Ovary (tissue), 9 donors: Measurements from ENCODE around the gene MFNG. TPM values are rescaled to one million over a fixed set of nuclear protein-coding genes. Genes with fewer than 3 reads are reported as not detected.

ENCODE experiments used
- DNase-seq, 5 donors: peaks; one replicate each; pipeline ENCODE4 v3.0.0-alpha.2; 2019 to 2020
- H3K27ac ChIP-seq, 2 donors: fragments of 200-600 bp; one replicate each; pipeline versions ENCODE4 v1.5.1 to v1.8.0; 2019 to 2022
- H3K27me3 ChIP-seq: fragments of 200-600 bp; one replicate; pipeline ENCODE4 v1.8.0; 2022
- H3K36me3 ChIP-seq: fragments of 200-600 bp; sonication (generic); one replicate; pipeline ENCODE4 v1.5.1; 2019
- H3K4me1 ChIP-seq: one replicate; pipeline ENCODE4 v1.8.1; 2013; ENCODE audit warnings: mild to moderate bottlenecking, moderate library complexity; ENCODE audit not compliant: insufficient read depth
- H3K4me3 ChIP-seq: fragments of 200-600 bp; sonication (generic); one replicate; pipeline ENCODE4 v1.5.1; 2017
- H3K9me3 ChIP-seq, 2 donors: fragments of 200-600 bp in 1 of 2; sonication (generic) in 1 of 2; one replicate each; pipeline versions ENCODE4 v1.5.1 to v1.8.1; 2013 to 2019; ENCODE audit warnings: mild to moderate bottlenecking in 1 of 2, moderate library complexity in 1 of 2
- EP300 ChIP-seq: sonication (generic); formaldehyde crosslinking; IDR thresholded peaks from one replicate; pipeline ENCODE4 v1.6.1; 2017; ENCODE audit warnings: antibody characterized with exemption
- POLR2A ChIP-seq: fragments of 450-650 bp; IDR thresholded peaks from one replicate; pipeline ENCODE4 v1.6.1; 2017; ENCODE audit warnings: antibody characterized with exemption, mild to moderate bottlenecking, moderate library complexity
- WGBS, 3 donors: extraction: QIAGEN DNeasy Blood & Tissue Kit in 1 of 3; methylation state at CpG; one replicate each; pipeline versions ENCODE4 v1.1.5 to v1.1.7; 2013 to 2017; 5-methylcytosine and 5-hydroxymethylcytosine counted together
- intact Hi-C, 4 donors: fragments of 100-400 bp; cut with DNase I; formaldehyde crosslinking; loops; one replicate each; pipeline versions ENCODE4 v1.11.0 to v1.15.1; 2022 to 2023
- polyA plus RNA-seq, 2 donors: library from polyadenylated mRNA; stranded (reverse); fragments of 200-250 nt in 1 of 2; fragments of 350-450 nt in 1 of 2; fragmentation: Illumina TruSeq in 1 of 2; extraction: RNeasy Lipid Tissue Mini Kit (QIAGEN cat#74804) in 1 of 2; gene quantifications; one replicate each; pipeline ENCODE4 v1.2.3, GENCODE V29; 2013 to 2014
- total RNA-seq, 7 donors: library from RNA; depleted of rRNA in 2 of 7; stranded (reverse); fragments of >200 nt in 2 of 7; fragmentation: NEBNext Ultra II Directional in 3 of 7; extraction: Animal tissue kit (Norgen Biotek cat#: 25700) in 3 of 7; gene quantifications; one replicate each; pipeline versions ENCODE4 v1.1.0 to v1.2.4, GENCODE V29; 2016 to 2023
- TF ChIP-seq, protein P1 (sequence below), 3 donors: fragments of 450-650 bp in 2 of 3; fragments of 200-600 bp in 1 of 3; IDR thresholded peaks; one replicate each; pipeline versions ENCODE4 v1.5.1 to v1.8.0; 2016 to 2022; ENCODE audit warnings: antibody characterized with exemption in 3 of 3, mild to moderate bottlenecking in 1 of 3
- donor health status: DM: no; HTN: no; CAD: no; lungs with moderate emphysema.
- donor health status: DM: no; HTN: no; CAD: no.
- donor health status: Bipolar disorder and iron deficiency.
- donor health status: DM: yes; HTN: yes; CAD: no.
- donor health status: DM: no; HTN: no; CAD: no.
- donor health status: DM: yes; HTN: yes; CAD: no.

The MFNG gene
- total and polyA plus RNA-seq, 9 donors = 4.4 to 11.1 (median 7.1) TPM

DNA sequence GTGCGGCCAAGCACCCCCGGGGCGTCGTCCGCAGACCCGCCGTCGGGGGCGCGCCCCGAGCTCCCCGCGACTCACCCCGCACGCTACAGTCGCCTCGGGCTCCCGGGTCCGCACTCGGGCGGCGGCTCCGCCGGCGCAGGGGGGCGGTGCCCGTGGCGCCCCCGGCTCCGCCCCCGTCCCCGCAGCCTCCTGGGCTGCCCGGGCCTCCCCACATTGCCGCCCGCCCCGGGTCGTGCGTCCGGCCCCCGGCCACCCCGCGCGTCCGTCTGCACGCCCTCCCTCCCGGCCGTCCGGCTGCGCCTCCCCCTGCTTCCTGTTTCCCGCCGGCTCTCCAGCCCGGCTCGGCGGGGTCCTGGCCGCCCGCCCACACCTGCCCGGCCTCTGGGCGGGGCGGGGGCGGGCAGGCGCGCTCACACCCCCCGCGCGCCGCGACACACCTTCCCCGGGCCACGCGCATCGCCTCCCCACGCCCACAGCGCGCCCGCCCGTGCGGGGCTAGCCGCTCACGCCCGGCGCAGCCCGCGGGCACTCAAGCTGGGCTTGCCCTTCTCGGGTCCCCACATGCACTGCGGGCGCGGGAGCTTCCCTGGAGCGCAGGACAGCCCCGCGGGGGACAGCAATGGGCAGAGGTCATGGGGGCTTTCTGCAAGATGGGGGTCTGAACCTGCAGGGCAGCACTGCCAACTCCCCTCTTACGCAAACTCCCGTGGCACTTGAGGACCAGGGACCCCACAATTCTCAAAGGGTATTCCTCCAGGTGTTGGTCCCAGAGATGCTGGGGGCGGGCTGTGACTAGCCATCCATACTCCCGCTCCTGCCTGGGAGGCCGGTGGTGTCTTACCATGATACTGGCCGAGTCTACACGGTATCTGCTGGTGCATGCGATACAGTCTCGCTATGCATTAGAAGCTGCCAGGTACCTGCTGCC is 33.3 kb upstream of the MFNG start, which contains the start of gene CARD10:
TSS of gene CARD10 (minus strand) at position 148 of the 928 bp plus-strand sequence. CDS start 215 bp downstream, outside the sequence.
- TF ChIP-seq, protein P1, sequence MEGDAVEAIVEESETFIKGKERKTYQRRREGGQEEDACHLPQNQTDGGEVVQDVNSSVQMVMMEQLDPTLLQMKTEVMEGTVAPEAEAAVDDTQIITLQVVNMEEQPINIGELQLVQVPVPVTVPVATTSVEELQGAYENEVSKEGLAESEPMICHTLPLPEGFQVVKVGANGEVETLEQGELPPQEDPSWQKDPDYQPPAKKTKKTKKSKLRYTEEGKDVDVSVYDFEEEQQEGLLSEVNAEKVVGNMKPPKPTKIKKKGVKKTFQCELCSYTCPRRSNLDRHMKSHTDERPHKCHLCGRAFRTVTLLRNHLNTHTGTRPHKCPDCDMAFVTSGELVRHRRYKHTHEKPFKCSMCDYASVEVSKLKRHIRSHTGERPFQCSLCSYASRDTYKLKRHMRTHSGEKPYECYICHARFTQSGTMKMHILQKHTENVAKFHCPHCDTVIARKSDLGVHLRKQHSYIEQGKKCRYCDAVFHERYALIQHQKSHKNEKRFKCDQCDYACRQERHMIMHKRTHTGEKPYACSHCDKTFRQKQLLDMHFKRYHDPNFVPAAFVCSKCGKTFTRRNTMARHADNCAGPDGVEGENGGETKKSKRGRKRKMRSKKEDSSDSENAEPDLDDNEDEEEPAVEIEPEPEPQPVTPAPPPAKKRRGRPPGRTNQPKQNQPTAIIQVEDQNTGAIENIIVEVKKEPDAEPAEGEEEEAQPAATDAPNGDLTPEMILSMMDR (IDR thresholded peaks at IDR 0.05) = no peak
- no peak for TF ChIP-seq EP300
- TF ChIP-seq POLR2A = no peak
- H3K36me3 ChIP-seq = no peaks in the 10 kb centered on the region
- intact Hi-C loops = no loop called here
- H3K4me1 ChIP-seq = peaks cover 8% of the 10 kb centered on the region
- DNase-seq = peak in 2 of 5 donors; percentile 60 to 62
- no peaks in the 10 kb centered on the region for H3K27me3 ChIP-seq
- 4 to 7% (median 5%) methylated on average over 29 to 99 of the region's 99 CpGs for whole genome bisulfite sequencing, 3 donors
- no peaks in the 10 kb centered on the region for H3K9me3 ChIP-seq
- peak within 1 kb of the TSS; percentile 41 for H3K4me3 ChIP-seq
- peak within 1 kb of the TSS in 1 of 2 donors; percentile 42 for H3K27ac ChIP-seq

DNA sequence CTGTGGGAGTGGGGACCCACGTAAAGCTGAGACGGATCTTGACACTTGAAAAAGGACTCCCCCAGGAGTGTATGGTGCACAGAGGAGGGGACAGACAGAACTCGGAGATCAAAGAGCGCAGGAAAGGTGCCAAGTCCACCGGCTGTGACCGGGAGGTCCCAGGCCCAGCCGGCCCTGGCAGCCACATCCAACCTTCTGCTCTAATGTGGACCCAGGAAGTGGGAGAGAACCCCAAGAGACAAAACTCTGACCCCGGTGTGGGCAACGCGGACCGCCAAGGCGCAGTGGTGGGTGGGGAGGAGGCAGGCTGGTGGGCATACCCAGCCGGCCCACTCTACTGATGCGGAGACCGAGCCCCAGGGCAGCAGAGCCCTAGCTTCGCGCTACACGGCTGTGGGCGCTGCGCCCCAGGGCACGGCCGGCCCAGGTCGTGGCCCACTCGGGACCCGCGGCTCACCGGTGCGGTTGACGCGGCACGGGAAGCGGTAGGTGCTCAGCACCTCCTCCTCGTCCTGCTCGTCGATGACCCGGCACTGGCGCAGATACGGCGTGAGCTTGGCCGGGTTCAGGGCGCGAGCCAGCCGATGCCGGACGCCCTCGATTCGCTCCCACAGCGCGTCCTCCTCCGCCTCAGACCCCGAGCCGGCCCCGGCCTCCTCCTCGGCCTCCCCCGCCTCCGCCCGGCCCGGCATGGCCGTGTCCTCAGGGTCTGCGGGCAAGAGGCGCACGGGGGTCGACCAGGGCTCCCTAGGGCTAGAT is 32.5 kb upstream of the MFNG start:
- Histone ChIP-seq H3K9me3 (no peaks in the 10 kb centered on the region), H3K27ac (peak overlapping the region in 1 of 2 donors; percentile 42), H3K4me1 (peaks cover 8% of the 10 kb centered on the region), H3K4me3 (peak overlapping the region; percentile 41), H3K36me3 (no peaks in the 10 kb centered on the region), H3K27me3 (no peaks in the 10 kb centered on the region)
- WGBS, 3 donors = 12 to 24% (median 21%) methylated on average over 32 to 63 of the region's 63 CpGs
- TF ChIP-seq EP300 = no peak
- TF ChIP-seq, protein P1 (IDR thresholded peaks at IDR 0.05) = no peak
- TF ChIP-seq POLR2A = no peak
- DNase-seq = peak in 1 of 5 donors; percentile 51
- intact Hi-C loops = no loop called here

DNA sequence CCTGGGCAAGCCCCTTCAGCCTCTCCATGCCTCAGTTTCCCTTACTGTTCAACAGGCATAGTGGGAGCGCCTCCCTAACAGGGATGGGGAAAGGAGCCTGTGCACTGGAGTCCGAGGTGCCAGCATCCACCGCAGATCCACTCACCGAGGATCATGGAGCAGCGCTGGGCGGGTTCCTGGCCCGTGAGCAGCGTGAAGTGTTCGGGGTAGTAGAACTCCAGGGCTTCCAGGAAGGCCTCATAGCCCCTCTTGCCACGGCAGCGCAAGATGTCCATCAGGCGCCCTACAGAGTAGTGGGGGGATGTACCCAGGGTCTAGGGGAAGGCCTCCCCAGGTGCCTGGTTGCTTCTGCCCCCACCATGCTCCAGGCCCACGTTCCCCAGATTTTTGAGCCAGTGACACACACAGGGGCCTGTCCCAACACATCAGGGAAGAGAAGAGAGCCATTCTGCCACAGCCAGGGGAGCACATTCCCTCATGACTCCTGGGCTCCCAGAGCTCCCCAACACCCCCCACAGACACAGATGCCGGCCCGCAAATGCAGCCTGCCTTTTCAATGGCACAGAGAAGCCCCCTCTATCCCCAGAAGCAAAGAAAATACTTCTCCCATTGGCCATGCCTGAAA is 31.8 kb upstream of the MFNG start:
- no peak for TF ChIP-seq EP300
- no peak for TF ChIP-seq POLR2A
- TF ChIP-seq, protein P1 (IDR thresholded peaks at IDR 0.05) = no peak
- peaks cover 8% of the 10 kb centered on the region for H3K4me1 ChIP-seq
- DNase-seq = no peak
- 83 to 89% (median 87%) methylated on average over 15 of the region's 15 CpGs for WGBS, 3 donors
- H3K9me3 ChIP-seq = no peaks in the 10 kb centered on the region
- no peaks in the 10 kb centered on the region for H3K36me3 ChIP-seq
- H3K27me3 ChIP-seq = no peaks in the 10 kb centered on the region
- intact Hi-C loops = no loop called here
- H3K4me3 ChIP-seq = no peak overlapping the region
- H3K27ac ChIP-seq = no peak overlapping the region

DNA sequence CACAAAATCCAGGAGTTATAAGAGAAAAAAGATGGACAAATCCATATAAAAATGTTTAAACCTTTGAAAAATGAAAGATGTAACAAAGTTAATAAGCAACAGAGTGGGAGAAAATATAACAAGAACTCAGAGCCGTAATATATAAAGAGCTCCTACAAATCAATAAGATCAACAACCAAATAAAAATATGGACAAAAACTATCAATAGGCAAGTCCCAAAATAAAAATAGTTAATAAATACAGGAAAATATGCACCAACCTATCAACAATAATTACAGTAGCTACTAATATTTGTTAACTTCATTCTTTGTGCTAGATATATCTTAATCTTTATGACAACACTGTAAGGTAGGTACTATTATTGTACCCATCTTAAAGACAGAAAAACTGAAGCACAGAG is 30.3 kb upstream of the MFNG start:
- peaks cover 10% of the 10 kb centered on the region for H3K4me1 ChIP-seq
- H3K4me3 ChIP-seq = no peak overlapping the region
- intact Hi-C loops = no loop called here
- TF ChIP-seq, protein P1 (IDR thresholded peaks at IDR 0.05) = no peak
- no peak for DNase-seq
- H3K27ac ChIP-seq = no peak overlapping the region
- no peaks in the 10 kb centered on the region for H3K36me3 ChIP-seq
- H3K27me3 ChIP-seq = no peaks in the 10 kb centered on the region
- WGBS, 3 donors = 65 to 100% (median 94%) methylated on average over 1 of the region's 1 CpG
- H3K9me3 ChIP-seq = no peaks in the 10 kb centered on the region
